Endothelial cell of umbilical vein (primary cell): Measurements from ENCODE around the gene TMEM225B. TPM values are rescaled to one million over a fixed set of nuclear protein-coding genes. Genes with fewer than 3 reads are reported as not detected.

Experiments used
- BruUV-seq: library from RNA; stranded (reverse); fragments of 400-500 nt; replicated peaks from 2 replicates; lab custom pipeline; 2021; lab: Mats Ljungman, UMichigan
- CTCF ChIA-PET: fragments of 300-600, 350-600 bp; sonication (Branson Sonifier 250); formaldehyde crosslinking; loops from one replicate; lab custom pipeline; 2021; ENCODE audit warnings: antibody characterized with exemption, inconsistent platforms; lab: Charles Lee
- POLR2A ChIA-PET: fragments of 300-600, 350-600 bp; sonication (Branson Sonifier 250); formaldehyde crosslinking; loops from one replicate; lab custom pipeline; 2021; ENCODE audit warnings: antibody characterized with exemption, inconsistent platforms; lab: Charles Lee
- DNase-seq: peaks from one replicate; pipeline ENCODE4 v3.0.0-alpha.2; 2011; ENCODE audit warnings: low read depth, low spot score
- FAIRE-seq: peaks from 2 replicates; lab custom pipeline; 2011; peaks lifted over from hg19 to GRCh38; lab: Jason Lieb, UNC
- H2AFZ ChIP-seq: 2 replicates; pipeline ENCODE4 v1.6.0; 2012; ENCODE audit warnings: low read depth, low read length, control low read depth, inconsistent platforms
- H3K27ac ChIP-seq: 2 replicates; pipeline ENCODE4 v1.5.1; 2011; ENCODE audit warnings: low read depth, mild to moderate bottlenecking, control low read depth, low read length, moderate library complexity; ENCODE audit not compliant: insufficient read depth
- H3K27me3 ChIP-seq, 2 experiments: 2 replicates each; pipeline versions ENCODE4 v1.6.0 to v1.6.1; 2011; ENCODE audit warnings: low read length in 2 of 2, mixed read lengths in 1 of 2; ENCODE audit not compliant: control insufficient read depth in 2 of 2, insufficient read depth in 2 of 2
- H3K36me3 ChIP-seq, 2 experiments: 2 replicates in 1 of 2; 3 replicates in 1 of 2; pipeline ENCODE4 v1.5.1; 2011; ENCODE audit warnings: low read length in 2 of 2, mild to moderate bottlenecking in 1 of 2, moderate library complexity in 1 of 2; ENCODE audit not compliant: control insufficient read depth in 2 of 2, insufficient read depth in 2 of 2; ENCODE audit errors: extremely low read depth in 1 of 2
- H3K4me1 ChIP-seq: 3 replicates; pipeline ENCODE4 v1.5.1; 2011; ENCODE audit warnings: mild to moderate bottlenecking, low read length; ENCODE audit not compliant: control insufficient read depth, insufficient read depth; ENCODE audit errors: extremely low read depth
- H3K4me2 ChIP-seq: 2 replicates; pipeline ENCODE4 v1.6.1; 2011; ENCODE audit warnings: low read length, control low read depth, mixed read lengths; ENCODE audit not compliant: insufficient read depth
- H3K4me3 ChIP-seq, 3 experiments: fragments of 200-600 bp in 1 of 3; sonication (generic), shearing (Covaris generic) in 1 of 3; replicated peaks in 1 of 3; 2 replicates each; pipeline ENCODE4 v1.5.1; 2011 to 2016; ENCODE audit warnings: control low read depth in 3 of 3, low read length in 3 of 3, mild to moderate bottlenecking in 2 of 3, inconsistent platforms in 1 of 3, low read depth in 1 of 3, moderate library complexity in 1 of 3; ENCODE audit not compliant: insufficient read depth in 1 of 3
- H3K79me2 ChIP-seq: 2 replicates; pipeline ENCODE4 v1.6.0; 2012; ENCODE audit warnings: low read length, inconsistent platforms; ENCODE audit not compliant: control insufficient read depth, insufficient read depth
- H3K9ac ChIP-seq: replicated peaks from 2 replicates; pipeline ENCODE3; 2011; ENCODE audit warnings: low read length, control low read depth; ENCODE audit not compliant: insufficient read depth; ENCODE audit errors: extremely low read depth
- H3K9me1 ChIP-seq: replicated peaks from 3 replicates; pipeline ENCODE4 v1.6.0; 2011; ENCODE audit warnings: mild to moderate bottlenecking, low read length; ENCODE audit not compliant: control insufficient read depth, insufficient read depth; ENCODE audit errors: extremely low read depth
- H3K9me3 ChIP-seq: replicated peaks from 2 replicates; pipeline ENCODE4 v1.5.1; 2012; ENCODE audit warnings: low read length, inconsistent platforms; ENCODE audit not compliant: control insufficient read depth, insufficient read depth
- H4K20me1 ChIP-seq: replicated peaks from 2 replicates; pipeline ENCODE3; 2011; ENCODE audit warnings: mild to moderate bottlenecking, low read length; ENCODE audit not compliant: control insufficient read depth, insufficient read depth; ENCODE audit errors: extremely low read depth
- EZH2 ChIP-seq: IDR thresholded peaks from 2 replicates; pipeline ENCODE4 v1.6.1; 2012; ENCODE audit warnings: borderline replicate concordance, low read depth, mild to moderate bottlenecking, moderate library complexity, low read length, inconsistent platforms; ENCODE audit not compliant: severe bottlenecking
- FOS ChIP-seq: IDR thresholded peaks from 2 replicates; pipeline ENCODE4 v1.6.1; 2011; ENCODE audit warnings: mild to moderate bottlenecking, low read length, moderate library complexity, borderline replicate concordance; ENCODE audit not compliant: insufficient read depth
- GATA2 ChIP-seq: IDR thresholded peaks from 2 replicates; pipeline ENCODE4 v1.7.0; 2011; ENCODE audit warnings: low read depth, mild to moderate bottlenecking, moderate library complexity, mixed read lengths, low read length; ENCODE audit not compliant: insufficient read length, insufficient read depth
- JUN ChIP-seq: IDR thresholded peaks from 2 replicates; pipeline ENCODE4 v1.6.1; 2011; ENCODE audit warnings: borderline replicate concordance, low read depth; ENCODE audit not compliant: insufficient read length, insufficient read depth
- MYC ChIP-seq: IDR thresholded peaks from one replicate; pipeline ENCODE4 v1.6.1; 2011; ENCODE audit warnings: mild to moderate bottlenecking, low read depth, low read length
- POLR2A ChIP-seq: IDR thresholded peaks from 2 replicates; pipeline ENCODE4 v1.6.1; 2012; ENCODE audit warnings: low read depth, mild to moderate bottlenecking, control low read depth, low read length
- POLR2AphosphoS5 ChIP-seq: IDR thresholded peaks from 2 replicates; pipeline ENCODE4 v1.6.1; 2012; ENCODE audit warnings: low read depth, mild to moderate bottlenecking, control low read depth, low read length, moderate library complexity; ENCODE audit not compliant: insufficient read depth
- dilution Hi-C: fragments of 300-500 bp; cut with MboI; formaldehyde crosslinking; loops from one replicate; pipeline ENCODE4 v1.15.0; 2019; ENCODE audit warnings: low sequenced_read_pairs; ENCODE audit not compliant: extremely low pct_ligation_motif_present
- intact Hi-C: fragments of 100-400 bp; cut with micrococcal nuclease; formaldehyde crosslinking; loops from one replicate; pipeline ENCODE4 v1.10.0; 2022
- polyA plus RNA-seq, 4 experiments: library from polyadenylated mRNA; depleted of rRNA in 3 of 4; stranded (reverse) in 3 of 4; unstranded in 1 of 4; fragments of >200 nt; gene quantifications; 2 replicates each; pipeline versions ENCODE4 v1.2.1 to v1.2.3, GENCODE V29; 2011 to 2012; ENCODE audit warnings: missing spikeins in 1 of 4
- total RNA-seq: library from RNA; stranded (reverse); gene quantifications from 2 replicates; pipeline ENCODE4 v1.2.3, GENCODE V29; 2021
- TF ChIP-seq, protein P1 (sequence below): IDR thresholded peaks from 2 replicates; pipeline ENCODE4 v1.6.1; 2011; ENCODE audit not compliant: insufficient read depth, insufficient read length
- TF ChIP-seq, protein P2 (sequence below), 2 donors: IDR thresholded peaks; 1 replicate in 1 of 2; 2 replicates in 1 of 2; pipeline ENCODE4 v1.5.1; 2011; ENCODE audit warnings: low read length in 2 of 2, mild to moderate bottlenecking in 2 of 2, moderate library complexity in 2 of 2, control low read depth in 1 of 2, inconsistent platforms in 1 of 2, low read depth in 1 of 2; ENCODE audit not compliant: insufficient read depth in 1 of 2; ENCODE audit errors: extremely low read depth in 1 of 2

The TMEM225B gene
- total and polyA plus RNA-seq, 2 donors (not counting 3 experiments of a cell fraction or from before 2014, with no cell fraction given) = 0.29 TPM; not detected in 1

DNA sequence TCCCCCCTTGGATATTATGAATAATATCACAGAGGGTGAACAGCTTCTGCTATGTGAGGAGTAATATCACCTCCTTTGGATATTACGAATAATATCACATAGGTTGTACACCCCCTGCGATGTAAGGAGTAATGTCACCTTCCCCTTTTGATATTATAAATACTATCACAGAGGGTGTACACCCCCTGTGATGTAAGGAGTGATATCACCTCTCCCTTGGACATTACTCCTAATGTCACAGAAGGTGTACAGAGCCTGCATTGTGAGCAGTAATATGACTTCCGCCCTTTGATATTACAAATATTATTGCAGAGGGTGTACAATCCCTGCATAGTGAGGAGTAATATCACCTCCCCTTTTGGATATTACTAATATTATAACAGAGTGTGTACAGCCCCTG, 9.2 kb upstream of the TMEM225B start:
- Histone ChIP-seq H3K4me2 (no peak overlapping the region), H2AFZ (no peak overlapping the region), H3K9me3 (no peaks in the 10 kb centered on the region), H3K9me1 (no peaks in the 10 kb centered on the region), H3K27me3 (peaks cover 2 to 3% of the 10 kb centered on the region in 2 experiments), H3K36me3 (no peaks in the 10 kb centered on the region), H3K4me3 (no peak overlapping the region), H3K79me2 (no peaks in the 10 kb centered on the region), H3K9ac (no peak overlapping the region), H3K4me1 (no peaks in the 10 kb centered on the region), H4K20me1 (no peaks in the 10 kb centered on the region), H3K27ac (no peak overlapping the region)
- no peak for TF ChIP-seq GATA2
- dilution Hi-C loops = no loop called here
- ChIA-PET POLR2A (no interaction called here), CTCF (no interaction called here)
- DNase-seq (no peak), FAIRE-seq (no peak)
- intact Hi-C loops = no loop called here
- BruUV-seq = no TSS peak

DNA sequence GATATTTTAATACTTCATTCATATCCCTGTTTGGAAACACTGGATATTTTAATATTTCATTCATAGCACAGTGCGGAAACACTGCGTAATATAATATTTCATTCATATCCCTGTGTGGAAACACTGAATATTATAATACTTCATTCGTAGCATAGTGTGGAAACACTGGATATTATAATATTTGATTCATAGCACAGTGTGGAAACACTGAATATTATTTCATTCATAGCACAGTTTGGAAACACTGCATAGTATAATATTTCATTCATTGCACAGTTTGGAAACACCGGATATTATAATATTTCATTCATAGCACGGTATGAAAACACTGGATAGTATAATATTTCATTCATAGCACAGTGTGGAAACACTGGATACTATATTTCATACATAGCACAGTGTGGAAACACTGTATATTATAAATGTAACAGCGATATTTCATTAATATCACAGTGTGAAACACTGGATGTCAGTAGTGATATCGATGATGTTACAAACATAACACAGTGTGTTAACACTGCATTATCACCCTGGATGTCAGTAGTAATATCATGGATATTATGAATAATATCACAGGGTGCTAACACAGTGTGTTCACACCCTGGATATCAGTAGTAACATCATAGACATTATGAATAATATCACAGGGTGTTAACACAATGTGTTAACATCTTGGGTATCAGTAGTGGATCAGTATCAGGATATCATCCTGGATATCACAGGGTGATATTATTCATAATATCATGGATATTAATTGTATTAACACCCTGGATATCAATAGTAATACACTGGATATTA, 2.9 kb upstream of the TMEM225B start:
- CTCF ChIA-PET = no interaction called here
- no peaks in the 10 kb centered on the region for H3K4me1 ChIP-seq
- H3K27ac ChIP-seq = no peak overlapping the region
- no peak overlapping the region for H3K4me3 ChIP-seq
- H3K4me2 ChIP-seq = no peak overlapping the region
- H3K9me3 ChIP-seq = no peaks in the 10 kb centered on the region
- H3K36me3 ChIP-seq = no peaks in the 10 kb centered on the region
- no peak for FAIRE-seq
- H3K79me2 ChIP-seq = no peaks in the 10 kb centered on the region
- no peaks in the 10 kb centered on the region for H3K27me3 ChIP-seq
- no peaks in the 10 kb centered on the region for H4K20me1 ChIP-seq
- intact Hi-C loops (no loop called here), dilution Hi-C loops (no loop called here)
- BruUV-seq = no TSS peak
- H3K9me1 ChIP-seq = no peaks in the 10 kb centered on the region
- no peak overlapping the region for H2AFZ ChIP-seq
- DNase-seq = no peak
- TF ChIP-seq FOS (no peak), EZH2 (no peak), JUN (no peak), MYC (no peak), GATA2 (no peak), POLR2AphosphoS5 (no peak), POLR2A (no peak)
- TF ChIP-seq, protein P1, sequence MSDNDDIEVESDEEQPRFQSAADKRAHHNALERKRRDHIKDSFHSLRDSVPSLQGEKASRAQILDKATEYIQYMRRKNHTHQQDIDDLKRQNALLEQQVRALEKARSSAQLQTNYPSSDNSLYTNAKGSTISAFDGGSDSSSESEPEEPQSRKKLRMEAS = no peak
- TF ChIP-seq, protein P2, sequence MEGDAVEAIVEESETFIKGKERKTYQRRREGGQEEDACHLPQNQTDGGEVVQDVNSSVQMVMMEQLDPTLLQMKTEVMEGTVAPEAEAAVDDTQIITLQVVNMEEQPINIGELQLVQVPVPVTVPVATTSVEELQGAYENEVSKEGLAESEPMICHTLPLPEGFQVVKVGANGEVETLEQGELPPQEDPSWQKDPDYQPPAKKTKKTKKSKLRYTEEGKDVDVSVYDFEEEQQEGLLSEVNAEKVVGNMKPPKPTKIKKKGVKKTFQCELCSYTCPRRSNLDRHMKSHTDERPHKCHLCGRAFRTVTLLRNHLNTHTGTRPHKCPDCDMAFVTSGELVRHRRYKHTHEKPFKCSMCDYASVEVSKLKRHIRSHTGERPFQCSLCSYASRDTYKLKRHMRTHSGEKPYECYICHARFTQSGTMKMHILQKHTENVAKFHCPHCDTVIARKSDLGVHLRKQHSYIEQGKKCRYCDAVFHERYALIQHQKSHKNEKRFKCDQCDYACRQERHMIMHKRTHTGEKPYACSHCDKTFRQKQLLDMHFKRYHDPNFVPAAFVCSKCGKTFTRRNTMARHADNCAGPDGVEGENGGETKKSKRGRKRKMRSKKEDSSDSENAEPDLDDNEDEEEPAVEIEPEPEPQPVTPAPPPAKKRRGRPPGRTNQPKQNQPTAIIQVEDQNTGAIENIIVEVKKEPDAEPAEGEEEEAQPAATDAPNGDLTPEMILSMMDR (IDR thresholded peaks at IDR 0.05; ENCODE audit: extremely low read depth in 1 of 2, insufficient read depth in 1 of 2, low read depth in 1 of 2, low read length in 2 of 2) = no peak
- H3K9ac ChIP-seq = no peak overlapping the region
- POLR2A ChIA-PET = no interaction called here
